Right kidney (tissue), 1 donor: ENCODE results near the gene USP48.

Experiments used
- DNase-seq: peaks from one replicate; pipeline ENCODE4 v3.0.0-alpha.2; 2016

The USP48 gene

DNA sequence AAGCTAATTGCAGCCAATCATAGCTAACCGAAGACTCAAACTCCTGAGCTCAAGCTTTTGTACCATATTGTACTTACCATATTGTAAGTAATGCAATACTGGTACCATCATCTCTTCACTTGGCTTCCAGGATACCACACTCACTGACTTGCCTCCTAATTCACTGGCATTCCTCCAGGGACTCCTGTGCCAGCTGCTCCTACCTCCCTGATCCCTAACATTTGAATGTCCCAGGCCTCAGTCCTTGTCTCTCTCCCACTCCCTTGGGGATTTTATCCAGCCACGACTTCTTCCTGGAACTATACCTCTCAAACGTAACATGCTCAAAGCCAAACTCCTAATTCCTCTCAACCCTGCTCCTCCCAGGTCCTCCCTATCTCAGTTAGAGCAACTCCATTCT lies 33.8 kb downstream of the USP48 start:
- DNase-seq = no peak

DNA sequence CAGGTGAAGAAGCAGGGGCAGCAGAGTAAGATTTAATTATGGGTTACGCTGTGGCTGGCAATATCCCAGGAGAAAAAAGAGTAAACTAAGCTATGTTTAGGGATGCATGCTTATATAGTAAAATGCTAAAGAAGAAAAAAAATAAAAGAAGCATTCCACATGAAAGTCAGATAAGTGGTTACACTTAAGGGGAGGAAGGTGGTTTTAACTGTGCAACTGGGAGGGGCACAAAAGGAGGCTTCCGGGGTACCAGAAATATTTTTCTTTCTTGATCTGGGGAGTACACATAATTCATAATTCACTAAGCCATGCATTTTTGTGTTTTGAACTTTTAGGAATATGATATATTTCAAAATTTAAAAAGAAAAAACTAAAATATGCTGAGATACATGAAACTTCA lies 39.5 kb downstream of the USP48 start:
- DNase-seq = no peak

DNA sequence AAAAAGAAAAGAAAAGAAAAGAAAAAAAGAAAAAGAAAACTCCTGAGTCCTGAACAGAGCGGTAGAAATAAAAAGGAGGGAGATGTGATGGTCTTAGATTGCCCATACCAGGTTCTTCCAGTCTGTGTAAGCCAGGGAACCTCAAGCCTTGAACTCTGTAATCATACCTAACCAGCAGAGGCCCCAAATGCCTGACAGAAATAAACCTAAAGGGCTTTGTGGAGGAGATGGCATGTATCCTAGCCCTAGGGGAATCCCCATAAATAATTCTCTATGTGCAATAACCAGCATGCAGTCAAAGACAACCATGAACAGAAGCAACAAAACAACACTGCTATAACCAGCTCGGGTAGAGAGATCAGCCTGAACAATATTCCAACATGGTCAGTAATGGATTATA lies 40.4 kb downstream of the USP48 start:
- no peak for DNase-seq

DNA sequence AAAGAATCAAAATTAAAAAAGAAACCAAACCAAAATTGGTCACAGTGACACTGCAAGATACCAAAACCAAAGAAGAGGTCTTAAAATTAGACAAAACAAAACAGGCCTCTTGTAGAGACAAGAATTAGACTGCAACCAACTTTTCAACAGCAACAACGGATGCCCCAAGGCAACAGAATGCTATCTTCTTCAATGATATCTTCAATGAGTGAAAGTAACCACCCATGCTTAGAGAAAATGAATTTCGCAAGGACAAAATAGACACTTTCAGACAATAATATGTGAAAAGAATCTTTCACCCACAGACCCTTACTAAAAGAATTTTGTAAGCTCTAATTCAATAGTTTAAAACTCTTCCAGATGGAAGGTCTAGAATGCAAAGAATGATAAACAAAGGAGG lies 41.7 kb downstream of the USP48 start:
- no peak for DNase-seq

DNA sequence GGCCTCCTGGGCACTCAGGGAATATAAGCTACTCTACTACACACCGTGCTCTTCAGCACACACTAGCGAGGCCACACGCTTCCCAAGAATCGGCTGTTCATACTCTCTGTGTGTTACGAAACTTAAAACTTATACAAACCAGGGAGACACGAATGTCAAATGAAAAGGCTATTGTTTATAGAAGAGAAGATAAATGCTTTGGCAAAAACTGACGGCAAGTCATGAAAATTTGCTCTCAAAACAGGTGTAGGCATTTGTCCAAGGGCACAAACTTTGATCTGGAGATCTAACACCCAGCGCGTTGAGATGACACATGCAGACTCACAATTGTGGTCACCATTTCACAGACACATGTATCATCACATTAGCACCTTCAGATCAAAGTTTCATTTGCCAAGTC lies 46.1 kb downstream of the USP48 start:
- DNase-seq = no peak

DNA sequence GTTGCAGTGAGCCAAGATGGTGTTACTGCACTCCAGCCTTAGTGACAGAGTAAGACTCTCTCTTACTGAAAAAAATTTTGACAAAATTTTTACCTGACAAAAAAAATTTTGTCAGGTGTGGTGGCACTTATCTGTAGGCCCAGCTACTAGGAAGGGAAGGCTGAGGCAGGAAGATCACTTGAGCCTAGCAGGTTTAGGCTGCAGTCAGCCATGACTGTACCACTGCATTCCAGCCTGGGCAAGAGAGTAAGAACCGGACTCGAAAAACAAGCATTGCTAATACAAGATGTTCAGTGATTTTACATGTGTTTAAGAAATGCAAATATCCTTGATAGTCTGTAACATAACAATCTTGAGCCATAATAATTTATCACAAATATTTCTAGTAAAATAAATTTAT lies 46.9 kb downstream of the USP48 start:
- DNase-seq = no peak

DNA sequence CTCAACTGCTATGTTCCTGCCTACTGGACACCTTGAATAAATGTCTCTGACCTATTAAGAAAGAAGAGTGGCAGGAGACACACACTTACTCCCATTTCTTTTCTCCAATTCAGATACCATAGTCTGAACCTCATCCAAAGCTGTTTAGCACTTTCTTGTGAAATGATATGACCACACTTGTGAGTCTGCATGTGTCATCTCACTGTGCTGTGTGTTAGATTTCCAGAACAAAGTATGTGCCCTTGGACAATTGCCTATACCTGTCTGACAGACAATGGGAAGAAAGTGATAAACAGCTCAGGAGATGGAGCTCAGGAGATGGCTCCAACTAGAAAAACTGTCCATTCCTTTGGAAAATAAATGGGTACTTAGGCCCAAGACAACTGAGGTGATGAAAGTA lies 48.4 kb downstream of the USP48 start:
- DNase-seq = no peak

DNA sequence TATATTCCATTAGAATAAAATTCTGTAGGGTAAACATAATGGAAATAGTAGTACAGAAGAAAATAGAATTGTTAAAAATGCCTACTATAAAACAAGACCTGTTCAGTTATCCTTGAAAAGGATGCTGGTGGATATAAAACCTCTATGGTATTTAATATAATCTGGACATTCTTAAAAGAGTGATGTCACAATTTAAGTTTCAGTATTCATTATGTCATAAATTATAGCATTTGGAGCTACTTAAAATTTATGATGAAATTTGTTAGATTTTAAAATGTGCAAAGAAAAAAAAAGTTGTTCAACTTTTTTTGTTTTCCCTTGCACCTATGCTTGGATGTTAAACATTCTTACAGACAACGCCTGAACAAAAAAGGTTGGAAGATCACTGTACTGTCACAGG lies 50.3 kb downstream of the USP48 start:
- no peak for DNase-seq

DNA sequence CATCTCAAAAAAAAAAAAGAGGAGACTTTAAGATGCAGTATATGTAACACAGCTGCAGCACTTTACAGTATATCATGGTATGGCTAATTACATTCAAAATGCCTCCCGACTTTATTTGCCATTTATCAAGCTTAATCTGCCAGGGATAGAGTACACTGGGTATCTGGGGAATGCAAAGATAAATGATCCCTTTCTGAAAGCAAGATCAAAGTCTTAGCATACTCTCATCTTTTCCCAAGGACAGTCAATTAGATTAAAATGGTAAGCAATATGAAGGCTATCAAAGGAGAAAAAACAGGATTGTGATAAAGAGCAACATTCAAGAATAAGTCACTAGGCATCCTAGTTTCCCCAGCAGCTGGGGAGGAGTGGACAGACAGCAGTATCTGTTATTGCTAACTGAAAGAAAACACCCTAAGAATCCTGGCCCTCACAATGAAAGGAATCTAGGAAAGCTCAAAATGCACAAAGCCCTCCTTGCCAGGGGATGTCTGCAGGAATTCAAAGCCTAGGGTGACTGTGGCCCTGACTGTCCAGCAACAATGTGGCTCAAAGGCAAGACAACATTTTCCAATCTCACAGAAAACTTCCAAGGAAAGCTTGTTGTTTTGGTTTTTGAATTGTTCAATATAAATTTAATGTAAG lies 57.1 kb downstream of the USP48 start:
- no peak for DNase-seq

DNA sequence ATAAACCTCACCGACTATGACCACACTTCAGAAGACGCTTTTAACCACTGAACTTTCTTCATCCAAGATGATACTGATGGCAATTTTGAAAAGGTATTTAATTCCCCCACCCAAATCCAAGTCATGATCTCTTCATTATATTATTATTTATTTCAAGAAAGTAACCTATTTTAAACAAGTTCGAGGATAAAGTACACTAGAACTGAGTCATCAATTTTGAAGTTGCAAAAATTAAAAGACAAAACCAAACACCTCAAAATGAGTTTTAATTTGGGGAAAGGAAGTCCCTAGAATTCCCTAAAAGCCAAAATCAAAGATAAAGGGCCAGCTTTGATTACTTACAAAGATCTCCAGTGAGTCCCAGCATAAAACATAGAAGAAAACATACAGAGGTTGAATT lies 58.4 kb downstream of the USP48 start:
- no peak for DNase-seq

DNA sequence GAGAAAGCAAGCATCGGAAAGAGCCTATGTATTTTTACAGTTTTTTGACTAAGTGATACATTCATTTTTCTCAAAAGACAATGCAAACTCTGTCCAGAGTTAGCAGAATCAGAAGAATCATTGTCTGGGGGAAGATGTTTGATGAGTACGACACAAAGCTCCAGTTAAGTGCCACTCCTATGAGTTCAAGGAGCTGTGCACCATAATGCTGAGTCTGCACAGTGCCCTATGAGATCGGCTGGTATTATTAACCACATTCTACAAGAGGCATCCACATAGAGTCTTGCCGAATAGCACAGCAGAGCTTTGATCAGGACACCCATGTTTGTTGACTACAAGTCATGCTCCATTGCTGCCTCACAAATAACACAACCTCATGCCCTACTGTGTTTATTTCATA lies 58.9 kb downstream of the USP48 start:
- no peak for DNase-seq

DNA sequence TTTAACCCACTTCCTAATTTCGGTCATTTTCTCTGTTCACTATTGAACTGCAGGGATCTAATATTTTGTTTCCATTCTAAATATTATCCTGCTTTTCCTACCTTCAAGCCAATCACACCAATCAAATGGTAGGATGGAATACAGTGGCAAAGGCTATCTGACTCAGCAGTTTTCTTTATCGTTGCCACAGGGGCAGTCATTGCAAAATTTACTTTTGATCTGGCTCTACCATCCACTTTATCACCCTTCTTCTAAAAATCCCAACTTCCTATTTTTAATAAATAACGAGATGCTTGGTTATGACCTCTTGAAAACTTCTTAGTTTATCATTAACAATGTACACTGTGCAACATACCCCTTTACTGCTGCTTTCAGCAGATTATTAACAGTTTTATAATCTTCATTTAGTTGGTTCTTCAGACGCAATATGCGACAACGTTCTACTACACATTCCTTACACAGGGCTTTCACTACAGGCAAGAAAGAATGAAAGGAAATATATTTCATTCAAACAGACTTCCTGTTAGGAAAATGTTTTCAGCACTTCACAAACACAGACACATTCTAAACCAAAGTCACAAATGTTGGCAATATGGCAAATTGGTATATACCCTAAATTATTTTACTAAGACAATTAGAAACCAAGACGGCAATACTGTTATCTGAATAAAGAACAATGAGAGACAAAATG lies 61.5 kb downstream of the USP48 start:
- no peak for DNase-seq

DNA sequence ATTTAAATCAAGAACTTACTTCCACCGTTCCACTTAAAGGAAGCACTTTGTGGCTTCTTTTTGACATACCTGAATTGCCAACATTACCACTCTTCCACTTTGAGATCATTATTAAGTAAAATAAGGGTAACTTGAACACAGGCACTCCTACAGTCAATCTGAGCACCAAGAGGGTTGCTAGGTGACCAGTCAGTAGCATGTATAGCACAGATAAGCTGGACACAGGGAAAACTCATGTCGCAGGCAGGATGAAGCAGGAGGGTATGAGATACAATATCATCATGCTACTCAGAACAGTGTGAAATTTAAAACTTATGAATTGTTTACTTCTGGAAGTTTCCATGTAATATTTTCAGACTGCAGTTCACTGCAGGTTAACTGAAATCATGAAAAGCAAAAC lies 66.8 kb downstream of the USP48 start:
- DNase-seq = no peak

DNA sequence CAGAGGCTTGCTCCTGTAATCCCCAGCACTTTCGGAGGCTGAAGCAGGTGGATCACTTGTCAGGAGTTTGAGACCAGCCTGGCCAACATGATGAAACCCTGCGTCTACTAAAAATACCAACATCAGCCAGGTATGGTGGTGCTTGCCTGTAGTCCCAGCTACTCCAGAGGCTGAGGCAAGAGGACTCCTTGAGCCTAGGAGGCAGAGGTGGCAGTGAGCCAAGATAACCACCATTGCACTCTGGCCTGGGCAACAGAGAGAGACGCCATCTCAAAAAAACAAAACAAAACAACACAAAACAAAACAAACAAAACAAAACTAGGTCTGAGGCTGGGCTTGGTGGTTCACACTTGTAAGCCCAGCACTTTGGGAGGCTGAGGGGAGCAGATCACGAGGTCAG lies 75.1 kb downstream of the USP48 start:
- DNase-seq = no peak

DNA sequence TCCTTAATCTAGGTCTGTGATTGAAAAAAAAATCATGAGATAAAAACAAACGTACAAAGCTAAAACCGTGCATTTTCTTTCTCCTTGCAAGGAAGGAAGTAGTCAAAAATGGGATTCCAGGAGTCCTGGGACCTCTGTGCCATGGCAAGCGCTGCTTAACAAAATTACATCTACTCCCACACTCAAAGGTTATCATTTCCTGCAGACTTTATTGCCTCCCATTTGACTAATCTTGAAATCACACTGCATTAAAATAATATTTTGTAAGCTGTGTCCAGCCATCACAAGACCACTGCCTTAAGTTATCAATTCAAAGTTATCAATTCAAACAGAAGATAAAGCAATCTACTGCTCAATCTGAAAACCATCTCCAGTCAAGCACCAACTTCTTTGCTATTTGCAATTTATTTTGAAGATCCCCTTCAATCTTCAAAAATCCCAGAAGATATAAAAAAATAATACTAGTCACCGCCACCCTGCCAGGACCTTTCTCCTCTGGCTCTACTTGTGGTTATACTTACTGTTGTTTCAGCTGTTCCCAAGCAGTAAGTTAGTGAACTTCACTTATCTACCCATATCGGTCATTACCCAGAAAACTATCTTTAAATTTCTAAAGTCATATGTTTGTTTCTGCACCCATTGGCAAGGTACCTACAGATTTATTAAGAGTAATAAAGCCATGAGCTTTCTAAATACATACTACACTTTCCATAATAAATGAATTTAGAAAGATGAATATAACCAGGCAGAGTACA lies 75.7 kb downstream of the USP48 start:
- no peak for DNase-seq

DNA sequence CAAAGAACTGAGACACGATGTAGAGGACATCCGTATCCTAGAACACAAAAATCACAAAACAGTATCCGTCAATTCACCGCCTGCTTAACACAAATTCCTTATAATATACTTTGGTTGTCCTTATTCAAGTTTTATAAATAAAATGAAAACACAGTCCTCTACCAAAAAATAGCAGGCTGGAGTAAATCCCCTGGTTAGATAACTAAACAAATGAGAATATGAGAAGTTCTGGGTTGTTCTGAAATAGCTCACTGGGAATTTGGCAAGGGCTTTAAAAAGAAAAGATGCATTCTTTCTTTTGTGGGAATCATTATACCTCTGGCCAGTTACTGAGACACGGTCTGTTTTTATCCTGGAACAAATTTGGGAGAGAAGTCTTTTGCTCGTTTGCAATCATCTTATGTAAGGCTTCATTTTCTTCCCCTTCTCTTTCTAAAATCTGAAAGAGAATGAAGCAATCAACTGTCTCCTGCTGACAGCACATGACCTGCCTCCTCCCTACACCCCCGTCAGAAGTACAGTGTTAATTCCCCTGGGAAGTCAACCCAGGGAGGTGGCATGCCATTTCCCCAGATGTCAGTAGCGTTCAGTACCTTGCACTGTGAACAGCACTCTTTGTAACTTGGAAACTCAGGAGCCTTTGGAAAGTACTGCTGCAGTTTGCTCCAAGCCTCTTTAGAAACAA lies 76.7 kb downstream of the USP48 start:
- DNase-seq = no peak

DNA sequence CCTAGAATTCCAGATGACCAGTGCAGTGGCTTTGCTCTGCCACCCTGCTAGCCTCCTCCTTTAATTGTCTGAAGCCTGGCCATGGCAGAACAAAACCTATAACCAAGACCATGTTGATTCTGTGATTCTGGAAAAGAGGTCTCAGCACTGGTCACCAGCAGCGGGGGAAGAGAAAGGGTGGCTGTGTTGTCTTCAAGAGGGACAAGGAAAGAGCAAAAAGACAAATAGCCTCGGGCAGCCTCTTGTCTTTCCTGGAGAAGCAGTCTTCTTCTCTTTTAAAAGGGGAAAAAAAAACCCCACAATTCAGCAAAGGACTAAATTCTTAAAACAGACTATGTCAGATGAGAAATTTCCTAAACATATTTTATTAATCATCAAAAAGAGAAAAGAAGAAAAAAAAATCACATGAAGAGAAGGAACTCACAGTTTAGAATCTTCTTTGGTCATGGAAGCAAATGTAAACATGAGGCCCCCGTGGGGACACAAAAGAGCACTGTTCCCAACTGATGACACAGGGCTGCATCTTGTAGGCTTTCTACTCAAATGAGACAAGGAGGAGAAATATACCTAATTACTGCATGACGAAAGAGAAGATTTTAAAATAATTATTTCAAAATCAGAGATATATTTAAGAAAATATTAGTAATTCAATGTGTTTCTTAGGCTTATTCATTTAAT lies 77.5 kb downstream of the USP48 start:
- no peak for DNase-seq

DNA sequence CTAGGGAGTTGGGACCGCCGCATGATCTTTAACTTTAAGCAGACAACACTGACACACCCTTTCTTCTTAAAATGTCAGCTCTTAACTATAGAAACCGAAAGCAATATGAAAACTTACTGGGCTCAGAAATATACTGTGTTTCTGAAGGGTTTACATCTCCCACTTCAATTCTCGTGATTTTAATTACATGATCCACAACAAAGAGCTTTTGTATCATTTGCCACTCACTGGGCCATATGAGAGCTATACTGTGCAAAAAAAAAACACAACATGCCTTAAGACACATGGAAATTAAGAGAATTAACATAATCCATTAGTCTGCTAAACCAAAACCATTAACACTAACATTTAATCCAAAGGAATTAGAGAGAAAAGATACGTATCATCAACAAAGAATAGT lies 78.8 kb downstream of the USP48 start:
- no peak for DNase-seq

DNA sequence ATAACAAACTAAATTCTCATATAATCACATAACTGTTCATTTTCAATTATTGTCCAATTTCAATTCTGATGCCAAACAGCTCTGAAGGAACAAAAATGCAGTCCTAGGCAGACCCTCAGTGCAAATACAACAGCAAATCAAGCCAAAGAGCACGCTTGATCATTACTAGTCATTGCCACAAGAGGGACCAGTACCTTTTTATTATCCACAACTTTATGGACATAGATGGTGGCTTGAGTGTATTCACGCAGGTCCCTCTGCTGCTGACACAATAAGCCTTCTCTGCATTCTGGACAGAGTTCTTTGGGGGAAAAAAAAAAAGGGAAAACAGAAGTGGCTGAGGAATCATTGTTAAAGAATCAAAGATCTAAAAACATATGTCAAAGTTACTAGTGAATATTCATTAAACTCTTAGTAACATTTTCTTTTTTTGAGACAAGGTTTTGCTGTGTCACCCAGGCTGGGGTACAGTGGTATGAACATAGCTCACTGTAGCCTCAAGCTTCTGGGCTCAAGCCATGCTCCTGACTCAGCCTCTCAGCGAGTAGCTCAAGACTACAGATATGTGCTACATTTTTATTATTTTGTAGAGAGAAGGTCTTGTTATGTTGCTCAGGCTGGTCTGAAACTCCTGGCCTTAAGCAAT lies 79.5 kb downstream of the USP48 start:
- no peak for DNase-seq

DNA sequence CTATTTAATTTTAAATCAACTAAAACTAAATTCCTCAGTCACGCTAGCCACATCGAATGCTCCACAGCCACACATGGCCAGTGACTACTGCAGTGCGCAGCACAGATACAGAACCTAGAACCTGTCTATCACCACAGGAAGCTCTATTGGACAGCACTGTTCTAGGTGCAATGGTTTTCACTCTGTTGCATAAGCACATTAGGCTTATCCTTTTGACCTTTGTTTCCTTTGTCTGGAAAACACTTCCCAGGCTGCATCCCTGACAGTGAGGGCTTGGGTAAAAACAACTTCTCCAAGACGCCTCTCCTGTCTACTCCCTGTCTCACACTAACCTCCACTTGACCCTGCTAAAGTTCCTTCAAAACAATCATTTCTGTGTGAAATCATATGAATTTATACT lies 80.2 kb downstream of the USP48 start:
- DNase-seq = no peak

DNA sequence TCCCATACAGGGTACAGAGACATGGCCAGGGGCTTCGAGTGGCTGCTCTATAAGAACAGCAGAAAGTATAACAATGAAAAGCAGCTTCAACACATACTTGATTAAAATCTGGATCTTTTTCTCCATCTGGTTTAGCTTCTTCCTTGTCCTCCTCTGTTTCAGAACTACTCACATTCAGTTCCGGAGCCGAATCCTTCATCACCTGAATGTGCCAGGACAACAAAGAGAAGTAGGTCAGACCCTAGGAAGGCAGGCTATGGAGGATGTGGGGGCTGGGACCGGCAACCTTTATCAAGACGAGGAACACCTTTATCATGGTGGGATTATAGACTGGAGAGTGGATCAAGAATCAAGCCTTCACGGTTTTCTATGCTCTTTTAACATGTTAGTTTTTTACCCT lies 81.5 kb downstream of the USP48 start:
- DNase-seq = no peak

DNA sequence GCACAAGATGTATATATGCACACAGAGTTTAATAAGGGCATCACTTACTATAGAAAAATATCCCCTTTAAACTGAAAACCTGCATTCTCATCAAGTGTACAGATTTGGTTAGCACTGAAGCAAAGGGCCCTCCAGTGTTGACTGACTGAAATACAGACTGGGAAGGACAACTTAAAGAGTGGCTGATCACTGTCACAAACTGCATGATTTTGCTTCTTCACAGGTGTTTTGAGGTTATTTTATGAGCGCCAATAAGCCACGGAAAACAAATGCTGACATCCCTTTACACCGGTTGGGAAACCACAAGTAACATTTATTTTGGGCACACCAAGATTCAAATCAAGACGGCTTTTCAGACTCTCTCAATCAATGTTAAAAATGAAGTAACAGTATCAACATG lies 82.9 kb downstream of the USP48 start:
- DNase-seq = no peak
